ENCODE data around the gene FXYD7. TPM values are rescaled to one million over a fixed set of nuclear protein-coding genes. Genes with fewer than 3 reads are reported as not detected.
"Not testable (repeated sequence)": the region's sequence is repeated elsewhere in the genome, so short reads cannot be mapped to it uniquely, and the experiment has no call there.

Gene FXYD7
- total and polyA plus RNA-seq, 4 donors = 0.63 to 1.8 TPM; not detected in 2

GRCh38 chr19:35144259-35144599 is 1.2 kb downstream of the FXYD7 start:
- H3K27me3 ChIP-seq (ENCODE audit: control insufficient read depth in 1 of 2, insufficient read depth in 2 of 2, low read length in 1 of 2) = no peaks in the 10 kb centered on the region
- DNase-seq = no peak
- peaks cover 0 to 4% of the 10 kb centered on the region in 2 donors for H3K4me1 ChIP-seq (ENCODE audit: control insufficient read depth in 1 of 2, insufficient read depth in 2 of 2, low read length in 2 of 2)
- no peaks in the 10 kb centered on the region for H3K36me3 ChIP-seq (ENCODE audit: control insufficient read depth in 1 of 2, insufficient read depth in 2 of 2, low read length in 1 of 2)
- 77 to 80% methylated on average over 6 of the region's 6 CpGs for WGBS, 2 donors
- no peak overlapping the region for H3K27ac ChIP-seq (ENCODE audit: low read depth in 1 of 2, low read length in 2 of 2)
- no peaks in the 10 kb centered on the region for H3K9me3 ChIP-seq (ENCODE audit: control insufficient read depth, low read length)
- intact Hi-C loops (cut with DNase I) = loop anchor here in 1 of 2 donors (5.0 to 10.0 kb wide), 2 partner anchors 77 to 121 kb away; partner anchors contain the start of gene USF2
- ATAC-seq (ENCODE audit: low FRiP score) = no peak
- no peak overlapping the region for H3K4me3 ChIP-seq (ENCODE audit: low read length in 2 of 2)

- no peak overlapping the region for H3K27ac ChIP-seq (ENCODE audit: low read depth in 1 of 2, low read length in 2 of 2)
- DNase-seq = no peak
- peaks cover 0 to 4% of the 10 kb centered on the region in 2 donors for H3K4me1 ChIP-seq (ENCODE audit: control insufficient read depth in 1 of 2, insufficient read depth in 2 of 2, low read length in 2 of 2)
- no peak for ATAC-seq (ENCODE audit: low FRiP score)
- H3K36me3 ChIP-seq (ENCODE audit: control insufficient read depth in 1 of 2, insufficient read depth in 2 of 2, low read length in 1 of 2) = no peaks in the 10 kb centered on the region
- WGBS, 2 donors = 48% methylated on average over 15 of the region's 15 CpGs
- intact Hi-C loops (cut with DNase I) = loop anchor here in 1 of 2 donors (5.0 to 10.0 kb wide), 2 partner anchors 78 to 120 kb away; partner anchors contain the start of gene USF2
- H3K27me3 ChIP-seq (ENCODE audit: control insufficient read depth in 1 of 2, insufficient read depth in 2 of 2, low read length in 1 of 2) = no peaks in the 10 kb centered on the region
- no peak overlapping the region for H3K4me3 ChIP-seq (ENCODE audit: low read length in 2 of 2)
- no peaks in the 10 kb centered on the region for H3K9me3 ChIP-seq (ENCODE audit: control insufficient read depth, low read length)
Observed at GRCh38 chr19:35144600-35145436, 1.8 kb downstream of the FXYD7 start.

- no peak for ATAC-seq (ENCODE audit: low FRiP score)
- Histone ChIP-seq H3K9me3 (ENCODE audit: control insufficient read depth, low read length) (no peaks in the 10 kb centered on the region), H3K4me1 (ENCODE audit: control insufficient read depth in 1 of 2, insufficient read depth in 2 of 2, low read length in 2 of 2) (no peaks in the 10 kb centered on the region), H3K27ac (ENCODE audit: low read depth in 1 of 2, low read length in 2 of 2) (no peak overlapping the region), H3K36me3 (ENCODE audit: control insufficient read depth in 1 of 2, insufficient read depth in 2 of 2, low read length in 1 of 2) (no peaks in the 10 kb centered on the region), H3K27me3 (ENCODE audit: control insufficient read depth in 1 of 2, insufficient read depth in 2 of 2, low read length in 1 of 2) (no peaks in the 10 kb centered on the region), H3K4me3 (ENCODE audit: low read length in 2 of 2) (no peak overlapping the region)
- intact Hi-C loops (cut with DNase I) = loop anchor here in 1 of 2 donors (10.0 kb wide), 1 partner anchor 118 kb away; the partner anchor contains the start of gene USF2
- 36 to 42% methylated on average over 7 of the region's 7 CpGs for WGBS, 2 donors
- no peak for DNase-seq
Observed at GRCh38 chr19:35146746-35147459, 3.8 kb downstream of the FXYD7 start.

- WGBS, 2 donors = 84 to 85% methylated on average over 3 of the region's 3 CpGs
- intact Hi-C loops (cut with DNase I) = loop anchor here in 1 of 2 donors (10.0 kb wide), 1 partner anchor 115 kb away; the partner anchor contains the start of gene USF2
- ATAC-seq (ENCODE audit: low FRiP score) = no peak
- H3K27me3 ChIP-seq (ENCODE audit: control insufficient read depth in 1 of 2, insufficient read depth in 2 of 2, low read length in 1 of 2) = no peaks in the 10 kb centered on the region
- no peaks in the 10 kb centered on the region for H3K9me3 ChIP-seq (ENCODE audit: control insufficient read depth, low read length)
- H3K4me1 ChIP-seq (ENCODE audit: control insufficient read depth in 1 of 2, insufficient read depth in 2 of 2, low read length in 2 of 2) = no peaks in the 10 kb centered on the region
- H3K27ac ChIP-seq (ENCODE audit: low read depth in 1 of 2, low read length in 2 of 2) = no peak overlapping the region
- H3K36me3 ChIP-seq (ENCODE audit: control insufficient read depth in 1 of 2, insufficient read depth in 2 of 2, low read length in 1 of 2) = no peaks in the 10 kb centered on the region
- H3K4me3 ChIP-seq (ENCODE audit: low read length in 2 of 2) = no peak overlapping the region
- no peak for DNase-seq
Observed at GRCh38 chr19:35149463-35149862, 6.4 kb downstream of the FXYD7 start.

GRCh38 chr19:35150445-35150844 is 7.4 kb downstream of the FXYD7 start:
- Histone ChIP-seq H3K27me3 (ENCODE audit: control insufficient read depth in 1 of 2, insufficient read depth in 2 of 2, low read length in 1 of 2) (no peaks in the 10 kb centered on the region), H3K9me3 (ENCODE audit: control insufficient read depth, low read length) (no peaks in the 10 kb centered on the region), H3K36me3 (ENCODE audit: control insufficient read depth in 1 of 2, insufficient read depth in 2 of 2, low read length in 1 of 2) (no peaks in the 10 kb centered on the region), H3K4me1 (ENCODE audit: control insufficient read depth in 1 of 2, insufficient read depth in 2 of 2, low read length in 2 of 2) (no peaks in the 10 kb centered on the region), H3K4me3 (ENCODE audit: low read length in 2 of 2) (no peak overlapping the region), H3K27ac (ENCODE audit: low read depth in 1 of 2, low read length in 2 of 2) (no peak overlapping the region)
- intact Hi-C loops (cut with DNase I) = loop anchor here in 1 of 2 donors (5.0 kb wide), 1 partner anchor 117 kb away; the partner anchor contains the start of gene USF2
- no peak for DNase-seq
- WGBS, 2 donors = 74 to 77% methylated on average over 2 of the region's 2 CpGs
- ATAC-seq (ENCODE audit: low FRiP score) = no peak

- 85 to 87% methylated on average over 20 of the region's 20 CpGs for WGBS, 2 donors
- peak in 1 of 2 donors; percentile 30 for DNase-seq
- no peak for ATAC-seq (ENCODE audit: low FRiP score)
- H3K27ac ChIP-seq (ENCODE audit: low read depth in 1 of 2, low read length in 2 of 2) = no peak overlapping the region
- H3K4me1 ChIP-seq (ENCODE audit: control insufficient read depth in 1 of 2, insufficient read depth in 2 of 2, low read length in 2 of 2) = no peaks in the 10 kb centered on the region
- no peak overlapping the region for H3K4me3 ChIP-seq (ENCODE audit: low read length in 2 of 2)
- intact Hi-C loops (cut with DNase I) = loop anchor here in 1 of 2 donors (5.0 kb wide), 1 partner anchor 116 kb away; the partner anchor contains the start of gene USF2
- no peaks in the 10 kb centered on the region for H3K9me3 ChIP-seq (ENCODE audit: control insufficient read depth, low read length)
- no peaks in the 10 kb centered on the region for H3K27me3 ChIP-seq (ENCODE audit: control insufficient read depth in 1 of 2, insufficient read depth in 2 of 2, low read length in 1 of 2)
- no peaks in the 10 kb centered on the region for H3K36me3 ChIP-seq (ENCODE audit: control insufficient read depth in 1 of 2, insufficient read depth in 2 of 2, low read length in 1 of 2)
Observed at GRCh38 chr19:35151273-35152065, 8.4 kb downstream of the FXYD7 start.

GRCh38 chr19:35153129-35153522 is 10.1 kb downstream of the FXYD7 start:
- 50 to 60% methylated on average over 10 of the region's 10 CpGs for WGBS, 2 donors
- not testable (repeated sequence) for DNase-seq; H3K36me3 ChIP-seq (ENCODE audit: control insufficient read depth in 1 of 2, insufficient read depth in 2 of 2, low read length in 1 of 2); H3K27ac ChIP-seq (ENCODE audit: low read depth in 1 of 2, low read length in 2 of 2); H3K4me3 ChIP-seq (ENCODE audit: low read length in 2 of 2); H3K9me3 ChIP-seq (ENCODE audit: control insufficient read depth, low read length); ATAC-seq (ENCODE audit: low FRiP score); H3K27me3 ChIP-seq (ENCODE audit: control insufficient read depth in 1 of 2, insufficient read depth in 2 of 2, low read length in 1 of 2); H3K4me1 ChIP-seq (ENCODE audit: control insufficient read depth in 1 of 2, insufficient read depth in 2 of 2, low read length in 2 of 2)
- intact Hi-C loops (cut with DNase I) = loop anchor here in 1 of 2 donors (5.0 kb wide), 1 partner anchor 114 kb away; the partner anchor contains the start of gene USF2
